Neural crest cell (in vitro differentiated cells): ENCODE results near the gene UGT2B10. TPM values are rescaled to one million over a fixed set of nuclear protein-coding genes. Genes with fewer than 3 reads are reported as not detected.

Experiments used
- DNase-seq: peaks from one replicate; pipeline ENCODE4 v3.0.0; 2021; ENCODE audit warnings: low read depth, mixed read lengths, low spot score
- H3K27ac Mint-ChIP-seq: one replicate; pipeline ENCODE4 v1.8.0; 2021; ENCODE audit warnings: mild to moderate bottlenecking, mixed read lengths; ENCODE audit not compliant: unreplicated experiment
- H3K27me3 Mint-ChIP-seq: 2 replicates; pipeline ENCODE4 v1.8.0; 2021; ENCODE audit warnings: low read depth, mild to moderate bottlenecking, mixed read lengths
- H3K36me3 Mint-ChIP-seq: 2 replicates; pipeline ENCODE4 v1.8.0; 2021; ENCODE audit warnings: low read depth, mild to moderate bottlenecking, mixed read lengths
- H3K4me1 Mint-ChIP-seq: 2 replicates; pipeline ENCODE4 v1.8.0; 2021; ENCODE audit warnings: mixed read lengths
- H3K4me3 Mint-ChIP-seq: one replicate; pipeline ENCODE4 v1.8.0; 2021; ENCODE audit warnings: mild to moderate bottlenecking, mixed read lengths
- H3K9me3 Mint-ChIP-seq: 2 replicates; pipeline ENCODE4 v1.8.0; 2021; ENCODE audit warnings: mixed read lengths
- CTCF ChIP-seq: fragments of 200-600 bp; sonication (generic); conservative IDR thresholded peaks from 2 replicates; pipeline ENCODE4 v1.5.0; 2021; ENCODE audit warnings: antibody characterized with exemption, mild to moderate bottlenecking
- total RNA-seq: library from RNA; stranded (reverse); gene quantifications from 2 replicates; pipeline ENCODE4 v1.2.1, GENCODE V29; 2021

Gene UGT2B10
- total RNA-seq, 1 donor from 2014 or later: not detected

- Mint-ChIP-seq H3K9me3 (no peaks in the 10 kb centered on the region), H3K27me3 (no peaks in the 10 kb centered on the region), H3K36me3 (no peaks in the 10 kb centered on the region), H3K27ac (no peak overlapping the region), H3K4me1 (no peaks in the 10 kb centered on the region), H3K4me3 (no peak overlapping the region)
- TF ChIP-seq CTCF: no peak
- no peak for DNase-seq
Measured at GRCh38 chr4:68831642-68832041, 15.8 kb downstream of the UGT2B10 start.

GRCh38 chr4:68850293-68850692 is 34.5 kb downstream of the UGT2B10 start:
- no peak overlapping the region for H3K27ac Mint-ChIP-seq
- H3K27me3 Mint-ChIP-seq: no peaks in the 10 kb centered on the region
- no peak for DNase-seq
- H3K36me3 Mint-ChIP-seq: peaks cover 2% of the 10 kb centered on the region
- no peak overlapping the region for H3K4me3 Mint-ChIP-seq
- H3K4me1 Mint-ChIP-seq: no peaks in the 10 kb centered on the region
- TF ChIP-seq CTCF: no peak
- peaks cover 2% of the 10 kb centered on the region for H3K9me3 Mint-ChIP-seq

- Mint-ChIP-seq H3K27ac (no peak overlapping the region), H3K4me3 (no peak overlapping the region), H3K9me3 (peaks cover 3% of the 10 kb centered on the region), H3K4me1 (no peaks in the 10 kb centered on the region), H3K27me3 (no peaks in the 10 kb centered on the region), H3K36me3 (no peaks in the 10 kb centered on the region)
- no peak for TF ChIP-seq CTCF
- DNase-seq: no peak
Measured at GRCh38 chr4:68855771-68856170, 40.0 kb downstream of the UGT2B10 start.

- H3K4me1 Mint-ChIP-seq: no peaks in the 10 kb centered on the region
- H3K27me3 Mint-ChIP-seq: no peaks in the 10 kb centered on the region
- H3K9me3 Mint-ChIP-seq: peaks cover 3% of the 10 kb centered on the region
- TF ChIP-seq CTCF: no peak
- no peak overlapping the region for H3K4me3 Mint-ChIP-seq
- DNase-seq: no peak
- no peaks in the 10 kb centered on the region for H3K36me3 Mint-ChIP-seq
- H3K27ac Mint-ChIP-seq: no peak overlapping the region
Measured at GRCh38 chr4:68858039-68858438, 42.2 kb downstream of the UGT2B10 start.

- H3K9me3 Mint-ChIP-seq: peaks cover 3% of the 10 kb centered on the region
- H3K4me3 Mint-ChIP-seq: no peak overlapping the region
- DNase-seq: no peak
- no peaks in the 10 kb centered on the region for H3K36me3 Mint-ChIP-seq
- H3K27ac Mint-ChIP-seq: no peak overlapping the region
- no peaks in the 10 kb centered on the region for H3K27me3 Mint-ChIP-seq
- H3K4me1 Mint-ChIP-seq: no peaks in the 10 kb centered on the region
- no peak for TF ChIP-seq CTCF
Measured at GRCh38 chr4:68859655-68860054, 43.9 kb downstream of the UGT2B10 start.

- H3K36me3 Mint-ChIP-seq: no peaks in the 10 kb centered on the region
- no peak overlapping the region for H3K27ac Mint-ChIP-seq
Measured at GRCh38 chr4:68861057-68861456, 45.3 kb downstream of the UGT2B10 start.

More at GRCh38 chr4:68861057-68861456, 45.3 kb downstream of the UGT2B10 start:
- no peaks in the 10 kb centered on the region for H3K27me3 Mint-ChIP-seq
- peaks cover 5% of the 10 kb centered on the region for H3K4me1 Mint-ChIP-seq
- H3K4me3 Mint-ChIP-seq: no peak overlapping the region
- H3K9me3 Mint-ChIP-seq: peaks cover 3% of the 10 kb centered on the region
- DNase-seq: no peak
- TF ChIP-seq CTCF: no peak
